ENCODE measurements around the gene CELF4. TPM values are rescaled to one million over a fixed set of nuclear protein-coding genes. Genes with fewer than 3 reads are reported as not detected.

The CELF4 gene
- total RNA-seq, 8 experiments from 2014 or later: 3.0 to 59.9 (median 38.7) TPM

DNA sequence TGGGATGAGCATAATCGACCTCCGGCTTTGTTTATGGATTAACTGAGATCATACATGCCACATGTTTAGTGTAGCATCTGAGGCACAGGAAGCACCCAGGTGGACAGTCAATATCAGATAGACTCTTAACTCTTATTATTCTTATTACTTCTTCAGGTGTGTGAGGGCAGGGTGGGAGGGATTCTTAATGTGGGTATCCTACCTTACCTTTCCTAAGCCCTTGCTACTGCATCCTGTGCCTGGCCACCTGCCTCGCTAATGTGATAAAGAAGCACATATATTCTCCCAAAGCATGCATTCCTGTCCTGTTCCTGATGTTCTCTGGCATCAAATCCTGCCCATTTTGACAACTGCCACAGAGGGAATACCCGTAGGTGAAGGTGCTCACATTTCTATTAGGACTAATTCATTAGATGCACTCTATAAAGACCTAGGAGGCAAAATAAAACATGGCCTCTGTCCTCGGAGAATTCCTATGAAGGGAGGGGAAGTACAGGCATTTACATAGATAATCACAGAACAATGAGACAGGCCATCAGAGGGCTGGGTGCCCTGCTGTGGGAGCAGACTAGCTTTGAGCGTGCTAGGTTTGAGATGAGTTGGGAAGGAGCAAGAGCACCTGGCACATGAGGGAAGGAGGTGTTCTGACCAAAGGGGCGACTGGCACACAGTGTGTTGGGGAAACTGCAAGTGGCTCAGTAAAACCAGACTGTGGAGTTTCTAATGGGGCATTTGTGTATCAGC is 19.5 kb upstream of the CELF4 start:
- in situ Hi-C loops (cut with MboI; ENCODE audit: low pct_unique_long_range_greater_than_20kb in 2 of 9, low sequenced_read_pairs in 9 of 9, unreplicated experiment in 9 of 9): no loop called here
- 0 to 88% (median 41%) methylated on average over 1 to 5 of the region's 7 CpGs; no CpG with 5 or more reads in 1 of the 10 experiments for WGBS, 10 experiments
- Histone ChIP-seq H3K4me3 (no peak overlapping the region), H3K4me1 (replicated peaks in 1 of 2) (no peaks in the 10 kb centered on the region), H3K27ac (no peak overlapping the region)
- ATAC-seq (replicated peaks in 6 of 8): peak in 3 of 8 experiments; percentile 33 to 93 (median 84)

DNA sequence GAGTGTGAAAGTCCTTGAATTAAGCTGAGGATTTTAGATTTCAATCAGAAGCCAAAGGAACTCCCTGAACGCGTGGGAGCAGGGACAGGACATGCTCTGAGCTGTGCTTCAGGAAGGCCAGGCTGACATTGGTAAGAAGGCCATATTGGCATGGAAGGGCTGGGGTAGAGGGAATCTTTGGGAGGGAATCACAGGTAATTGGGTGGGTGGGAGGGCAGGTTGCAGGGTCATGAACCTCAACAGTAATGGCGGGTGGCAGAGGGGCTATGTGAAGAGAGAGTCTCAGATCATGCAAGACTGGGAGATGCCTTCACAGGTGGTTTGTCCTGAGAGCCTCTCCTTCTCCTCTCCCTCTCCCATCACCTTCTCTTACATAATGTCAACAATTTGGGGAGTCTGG is 18.6 kb upstream of the CELF4 start:
- in situ Hi-C loops (cut with MboI; ENCODE audit: low pct_unique_long_range_greater_than_20kb in 2 of 9, low sequenced_read_pairs in 9 of 9, unreplicated experiment in 9 of 9): no loop called here
- H3K4me1 ChIP-seq (replicated peaks in 1 of 2): peaks cover 0 to under 1% of the 10 kb centered on the region in 2 donors
- ATAC-seq (replicated peaks in 6 of 8): no peak
- H3K4me3 ChIP-seq: no peak overlapping the region
- WGBS, 10 experiments: 60 to 100% (median 80%) methylated on average over 1 to 2 of the region's 3 CpGs; no CpG with 5 or more reads in 7 of the 10 experiments
- no peak overlapping the region for H3K27ac ChIP-seq

DNA sequence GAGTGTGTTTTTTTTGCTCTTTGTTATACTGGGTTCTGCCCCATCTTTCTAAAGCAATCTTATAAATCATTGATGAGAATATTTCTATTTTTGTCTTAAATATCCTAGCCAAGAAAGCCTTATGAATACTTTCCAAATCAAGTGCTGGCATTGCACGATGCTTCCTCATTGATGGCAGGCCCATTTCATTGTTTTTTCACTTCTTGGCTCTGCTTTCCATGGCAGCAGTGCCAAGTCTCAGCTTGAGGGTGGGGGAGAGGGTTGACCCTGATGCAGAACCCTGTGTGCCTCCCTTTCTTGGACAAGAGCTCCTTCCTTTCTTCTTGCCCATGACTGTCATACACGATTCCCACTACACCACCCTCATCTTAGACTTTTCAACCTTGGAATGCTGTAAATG is 16.7 kb upstream of the CELF4 start:
- Histone ChIP-seq H3K27ac (no peak overlapping the region), H3K4me1 (replicated peaks in 1 of 2) (peaks cover 8 to 10% of the 10 kb centered on the region in 2 donors), H3K4me3 (no peak overlapping the region)
- WGBS, 10 experiments: 0 to 100% (median 59%) methylated on average over 1 to 2 of the region's 2 CpGs; no CpG with 5 or more reads in 2 of the 10 experiments
- ATAC-seq (replicated peaks in 6 of 8): no peak
- in situ Hi-C loops (cut with MboI; ENCODE audit: low pct_unique_long_range_greater_than_20kb in 2 of 9, low sequenced_read_pairs in 9 of 9, unreplicated experiment in 9 of 9): no loop called here

DNA sequence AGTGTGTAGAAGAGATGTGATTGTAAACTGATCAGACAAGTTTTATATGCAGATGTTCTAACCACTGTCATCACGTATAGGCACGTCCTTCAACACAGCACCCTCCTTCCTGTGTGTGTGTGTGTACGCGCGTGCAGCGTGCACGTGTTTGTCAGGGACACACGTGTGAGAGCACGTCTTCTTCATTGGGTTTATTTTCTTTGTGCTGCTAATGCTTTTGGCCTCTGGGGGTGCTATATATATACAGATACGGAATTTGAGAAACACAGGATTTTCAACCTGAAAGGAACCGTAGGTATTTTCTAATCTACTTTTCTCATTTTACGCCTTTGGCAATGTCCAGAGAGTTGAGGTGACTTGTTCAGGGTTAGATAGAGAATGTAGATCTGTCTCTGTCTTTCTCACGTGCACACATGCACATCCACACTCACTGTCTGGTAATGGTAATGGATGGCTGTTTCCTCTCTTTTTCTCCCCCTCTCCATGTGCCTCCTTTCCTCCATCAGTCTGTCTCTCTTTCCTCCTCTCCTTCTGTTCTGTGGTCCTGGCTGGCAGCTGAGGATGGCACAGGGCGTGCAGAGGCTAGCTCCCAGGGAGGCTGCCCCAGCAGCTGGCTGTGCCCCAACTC is 13.4 kb upstream of the CELF4 start:
- WGBS, 10 experiments: 0 to 68% (median 40%) methylated on average over 4 to 11 of the region's 14 CpGs
- peaks cover 18 to 20% of the 10 kb centered on the region in 2 donors for H3K4me1 ChIP-seq (replicated peaks in 1 of 2)

DNA sequence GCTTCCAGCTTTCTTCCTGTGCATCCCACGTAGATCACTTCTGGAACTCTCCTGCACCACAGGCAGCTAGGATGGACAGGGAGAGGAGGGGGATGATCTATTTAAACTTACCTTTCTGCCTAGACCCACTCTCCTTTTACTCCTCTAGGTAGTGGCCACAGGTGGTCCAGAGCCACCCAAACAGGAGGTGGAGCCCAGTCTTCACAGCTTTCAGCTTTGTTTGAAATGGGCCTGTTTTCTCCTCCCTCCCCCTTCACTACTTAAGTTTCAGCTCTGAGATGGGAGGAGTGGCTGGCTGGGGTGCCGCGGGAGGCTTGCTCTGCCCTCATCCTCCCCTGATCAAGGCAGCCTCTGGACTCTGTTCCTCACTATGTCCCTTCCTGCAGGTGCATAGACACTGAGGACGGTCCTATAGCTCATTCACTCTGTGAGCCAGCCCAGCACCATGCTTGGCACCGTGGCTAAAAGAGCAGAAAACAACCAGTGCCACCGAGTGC is 12.6 kb upstream of the CELF4 start:
- ATAC-seq (replicated peaks in 6 of 8): no peak
- in situ Hi-C loops (cut with MboI; ENCODE audit: low pct_unique_long_range_greater_than_20kb in 2 of 9, low sequenced_read_pairs in 9 of 9, unreplicated experiment in 9 of 9): no loop called here
- H3K4me1 ChIP-seq (replicated peaks in 1 of 2): peaks cover 18 to 20% of the 10 kb centered on the region in 2 donors
- no peak overlapping the region for H3K27ac ChIP-seq
- 10 to 73% (median 37%) methylated on average over 1 to 5 of the region's 6 CpGs; no CpG with 5 or more reads in 2 of the 10 experiments for WGBS, 10 experiments
- no peak overlapping the region for H3K4me3 ChIP-seq

More for the DNA sequence above, 13.4 kb upstream of the CELF4 start:
- H3K4me3 ChIP-seq: no peak overlapping the region
- no peak overlapping the region for H3K27ac ChIP-seq
- in situ Hi-C loops (cut with MboI; ENCODE audit: low pct_unique_long_range_greater_than_20kb in 2 of 9, low sequenced_read_pairs in 9 of 9, unreplicated experiment in 9 of 9): no loop called here
- ATAC-seq (replicated peaks in 6 of 8): peak; percentile 5 to 51 (median 31)

DNA sequence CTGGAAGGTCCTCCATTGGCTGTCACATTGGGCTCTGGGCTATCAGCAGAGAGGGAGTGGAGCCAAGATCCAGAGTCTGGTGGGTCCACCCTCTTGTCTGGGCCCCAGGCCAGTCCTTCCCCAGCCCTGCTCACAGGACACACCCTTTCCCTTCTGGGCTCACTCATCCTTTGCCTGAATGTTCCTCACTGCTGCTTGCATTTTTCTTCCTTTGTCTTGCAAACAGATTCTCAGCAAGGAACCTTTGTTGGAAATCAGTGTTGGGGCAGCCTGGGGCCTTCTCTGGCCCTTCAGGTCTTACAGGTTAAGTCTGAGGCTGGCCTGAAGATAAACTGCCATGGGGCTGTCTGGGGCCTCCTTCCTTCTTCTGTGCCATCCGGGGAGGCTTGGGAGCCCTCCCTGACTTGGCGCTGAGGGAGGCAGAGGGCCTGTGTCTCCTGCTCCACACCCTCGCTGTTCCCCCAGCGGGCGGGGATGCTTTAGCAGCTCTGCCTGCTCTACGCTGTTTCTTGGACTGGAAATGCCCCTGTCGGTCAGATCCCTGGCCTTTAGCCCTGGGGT is 11.5 kb upstream of the CELF4 start:
- no peak overlapping the region for H3K27ac ChIP-seq
- peak in 6 of 8 experiments; percentile 39 to 93 (median 70) for ATAC-seq (replicated peaks in 6 of 8)

DNA sequence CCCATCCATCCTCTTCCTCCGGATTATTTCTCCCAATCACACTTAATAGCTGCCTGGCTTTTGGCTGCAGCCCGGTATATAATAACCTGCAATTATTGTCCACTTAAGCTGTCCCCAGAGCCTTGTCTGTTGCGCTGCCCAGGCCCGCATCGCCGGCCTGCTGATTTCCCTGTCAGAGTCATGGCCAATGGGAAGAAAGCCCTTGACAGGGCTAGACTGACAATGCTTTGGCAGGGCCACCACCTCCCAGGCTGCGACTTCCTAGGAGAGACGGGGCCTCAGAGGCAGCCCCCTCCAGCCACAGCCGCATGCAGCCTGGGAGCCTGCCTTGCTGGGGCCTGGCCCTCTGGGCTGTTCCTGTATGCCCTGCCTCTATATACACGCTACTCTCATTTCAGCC is 10.0 kb upstream of the CELF4 start:
- no peak overlapping the region for H3K27ac ChIP-seq
- no peak overlapping the region for H3K4me3 ChIP-seq
- in situ Hi-C loops (cut with MboI; ENCODE audit: low pct_unique_long_range_greater_than_20kb in 2 of 9, low sequenced_read_pairs in 9 of 9, unreplicated experiment in 9 of 9): no loop called here
- peak in 4 of 8 experiments; percentile 31 to 68 (median 62) for ATAC-seq (replicated peaks in 6 of 8)
- H3K4me1 ChIP-seq (replicated peaks in 1 of 2): peaks cover 20 to 21% of the 10 kb centered on the region in 2 donors
- WGBS, 10 experiments: 54 to 100% (median 100%) methylated on average over 1 to 8 of the region's 10 CpGs; no CpG with 5 or more reads in 4 of the 10 experiments

More for the DNA sequence above, 11.5 kb upstream of the CELF4 start:
- peaks cover 20 to 21% of the 10 kb centered on the region in 2 donors for H3K4me1 ChIP-seq (replicated peaks in 1 of 2)
- 0 to 30% methylated on average over 1 to 2 of the region's 7 CpGs; no CpG with 5 or more reads in 8 of the 10 experiments for WGBS, 10 experiments
- H3K4me3 ChIP-seq: no peak overlapping the region
- in situ Hi-C loops (cut with MboI; ENCODE audit: low pct_unique_long_range_greater_than_20kb in 2 of 9, low sequenced_read_pairs in 9 of 9, unreplicated experiment in 9 of 9): no loop called here

DNA sequence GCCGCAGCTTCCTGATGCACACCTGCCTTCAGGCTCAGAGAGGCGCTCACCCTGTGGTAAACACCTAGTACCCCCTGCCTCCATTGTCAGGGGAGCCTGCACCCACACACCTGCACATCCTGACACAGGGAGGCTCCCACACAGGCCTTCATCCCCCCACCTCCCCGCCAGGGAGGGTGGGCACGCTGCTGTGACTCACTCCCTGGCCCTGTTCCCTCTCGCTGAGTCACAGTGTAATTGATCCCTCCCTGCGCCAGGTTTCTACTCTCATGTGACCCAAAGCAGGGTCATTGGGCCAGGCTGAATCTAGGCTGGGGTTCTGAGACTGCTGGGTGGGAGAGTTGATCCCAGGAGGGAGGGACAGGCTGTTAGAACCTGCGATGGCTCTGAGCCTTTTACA is 8.5 kb upstream of the CELF4 start:
- Histone ChIP-seq H3K4me1 (replicated peaks in 1 of 2) (peaks cover 19 to 20% of the 10 kb centered on the region in 2 donors), H3K4me3 (no peak overlapping the region), H3K27ac (no peak overlapping the region)
- in situ Hi-C loops (cut with MboI; ENCODE audit: low pct_unique_long_range_greater_than_20kb in 2 of 9, low sequenced_read_pairs in 9 of 9, unreplicated experiment in 9 of 9): no loop called here
- 36 to 100% (median 100%) methylated on average over 1 to 3 of the region's 7 CpGs; no CpG with 5 or more reads in 7 of the 10 experiments for WGBS, 10 experiments
- ATAC-seq (replicated peaks in 6 of 8): peak; percentile 2 to 59 (median 42)

DNA sequence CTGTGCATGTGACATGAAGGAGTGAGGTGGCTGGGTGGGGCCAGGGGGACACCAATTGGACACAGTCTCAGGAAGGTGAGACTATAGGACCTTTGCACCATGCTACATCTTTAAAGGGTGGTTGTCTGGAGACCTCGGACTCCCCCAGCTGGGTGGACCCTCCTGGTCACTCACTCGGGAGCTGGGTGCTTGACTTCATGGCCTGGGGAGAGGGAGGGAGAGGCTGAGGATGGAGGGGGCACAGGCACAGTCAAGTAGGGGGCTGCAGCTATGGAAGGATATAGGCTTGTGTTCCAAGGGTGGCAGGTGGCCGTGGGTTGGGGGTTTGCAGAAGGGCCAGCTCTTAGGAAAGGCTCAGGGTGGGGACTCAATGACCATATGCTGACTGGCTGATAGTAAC is 7.1 kb upstream of the CELF4 start:
- Histone ChIP-seq H3K4me3 (no peak overlapping the region), H3K27ac (no peak overlapping the region), H3K4me1 (replicated peaks in 1 of 2) (peaks cover 22 to 23% of the 10 kb centered on the region in 2 donors)
- WGBS, 10 experiments: 0 to 60% methylated on average over 1 of the region's 3 CpGs; no CpG with 5 or more reads in 8 of the 10 experiments
- in situ Hi-C loops (cut with MboI; ENCODE audit: low pct_unique_long_range_greater_than_20kb in 2 of 9, low sequenced_read_pairs in 9 of 9, unreplicated experiment in 9 of 9): no loop called here
- ATAC-seq (replicated peaks in 6 of 8): peak in 1 of 8 experiments; percentile 18

DNA sequence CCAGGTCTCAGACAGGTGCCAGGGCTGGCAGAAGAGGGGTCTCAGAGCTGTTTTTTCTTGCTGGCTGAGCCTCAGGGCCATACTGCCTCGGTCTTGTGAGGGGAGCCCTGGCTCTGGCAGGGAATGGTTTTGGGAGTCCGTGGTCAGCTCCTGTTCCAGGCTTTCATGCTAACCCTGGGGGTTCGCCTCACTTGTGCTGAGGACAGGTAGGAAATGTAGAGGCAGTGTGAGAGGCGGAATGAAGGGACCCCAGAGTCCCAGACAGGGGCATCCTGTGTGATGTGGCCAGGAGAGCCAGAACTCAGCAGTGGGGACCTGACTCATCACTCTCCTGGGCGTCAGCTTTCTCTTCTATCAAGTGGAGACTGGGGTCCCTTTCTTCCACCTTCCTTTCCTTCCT is 5.7 kb upstream of the CELF4 start:
- Histone ChIP-seq H3K4me1 (replicated peaks in 1 of 2) (peaks cover 11 to 18% of the 10 kb centered on the region in 2 donors), H3K4me3 (no peak overlapping the region), H3K27ac (no peak overlapping the region)
- 21 to 83% (median 46%) methylated on average over 1 to 2 of the region's 5 CpGs; no CpG with 5 or more reads in 5 of the 10 experiments for WGBS, 10 experiments
- ATAC-seq (replicated peaks in 6 of 8): no peak
- in situ Hi-C loops (cut with MboI; ENCODE audit: low pct_unique_long_range_greater_than_20kb in 2 of 9, low sequenced_read_pairs in 9 of 9, unreplicated experiment in 9 of 9): no loop called here

DNA sequence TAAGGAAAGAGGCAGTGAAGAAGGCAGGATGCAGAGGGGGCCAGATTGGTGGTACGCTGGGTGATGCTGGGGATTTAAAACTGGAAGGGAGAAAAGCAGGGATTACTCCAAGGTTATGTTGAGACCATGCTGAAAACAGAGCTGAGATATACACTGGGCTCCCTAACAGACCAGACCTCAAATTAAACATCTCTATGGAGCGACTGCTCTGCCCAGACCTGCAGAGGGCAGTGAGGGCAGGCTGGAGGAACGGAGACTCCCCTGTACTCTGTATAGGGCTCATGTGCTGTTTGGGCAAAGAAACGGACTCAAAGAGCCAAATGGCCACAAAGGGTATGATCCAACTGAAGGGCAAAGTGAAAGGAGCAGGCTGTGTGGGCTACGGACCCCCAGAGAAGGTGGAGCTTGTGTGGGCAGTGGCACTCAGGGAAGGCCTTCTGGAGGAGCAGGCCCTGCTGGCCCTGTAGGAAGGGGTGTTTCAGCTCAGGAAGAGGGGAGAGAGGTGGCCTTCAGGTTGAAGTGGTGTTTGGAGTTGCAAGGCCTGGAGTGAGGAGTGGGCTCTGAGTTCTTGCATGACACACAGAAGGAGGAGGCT is 4.8 kb upstream of the CELF4 start:
- 26 to 88% (median 75%) methylated on average over 1 to 5 of the region's 5 CpGs; no CpG with 5 or more reads in 4 of the 10 experiments for WGBS, 10 experiments
- no peak overlapping the region for H3K4me3 ChIP-seq
- ATAC-seq (replicated peaks in 6 of 8): peak in 1 of 8 experiments; percentile 10

DNA sequence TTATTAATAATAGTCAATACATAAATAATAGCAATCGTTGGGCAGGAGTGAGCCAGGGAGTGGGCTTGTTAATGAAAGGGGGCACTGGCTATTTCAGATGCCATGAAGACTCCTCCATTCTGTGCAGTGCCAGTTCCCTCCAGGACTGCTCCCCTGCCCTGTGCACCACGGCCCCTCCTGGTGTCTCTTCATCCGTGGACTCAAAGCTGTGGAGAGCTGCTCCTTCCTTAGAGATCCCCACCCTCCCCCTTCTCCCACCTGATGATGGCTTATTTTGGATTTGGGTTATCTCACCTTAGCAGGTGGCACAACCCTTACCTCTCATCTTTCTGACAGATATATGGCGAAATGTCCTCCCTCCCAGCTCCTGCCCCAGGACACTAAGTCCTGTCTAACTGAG is 3.1 kb upstream of the CELF4 start:
- WGBS, 10 experiments: 7 to 78% (median 45%) methylated on average over 1 to 4 of the region's 4 CpGs; no CpG with 5 or more reads in 3 of the 10 experiments
- Histone ChIP-seq H3K4me1 (replicated peaks in 1 of 2) (peaks cover 8 to 11% of the 10 kb centered on the region in 2 donors), H3K4me3 (peak overlapping the region in 3 of 5 donors; percentile 61 to 96 (median 83)), H3K27ac (no peak overlapping the region)
- ATAC-seq (replicated peaks in 6 of 8): no peak
- in situ Hi-C loops (cut with MboI; ENCODE audit: low pct_unique_long_range_greater_than_20kb in 2 of 9, low sequenced_read_pairs in 9 of 9, unreplicated experiment in 9 of 9): no loop called here

More for the DNA sequence above, 4.8 kb upstream of the CELF4 start:
- in situ Hi-C loops (cut with MboI; ENCODE audit: low pct_unique_long_range_greater_than_20kb in 2 of 9, low sequenced_read_pairs in 9 of 9, unreplicated experiment in 9 of 9): no loop called here
- Histone ChIP-seq H3K27ac (no peak overlapping the region), H3K4me1 (replicated peaks in 1 of 2) (peaks cover 8 to 14% of the 10 kb centered on the region in 2 donors)
